Aorta (tissue), 5 donors: Measurements from ENCODE around the gene RS1. TPM values are rescaled to one million over a fixed set of nuclear protein-coding genes. Genes with fewer than 3 reads are reported as not detected.

Experiments used
- ATAC-seq: fragments of 200-7000 bp; cut with Tn5 transposase; one replicate; pipeline ENCODE4 v1.9.1; 2022; ENCODE audit warnings: moderate library complexity; ENCODE audit not compliant: low FRiP score
- DNase-seq, 2 donors: peaks; one replicate each; pipeline ENCODE4 v3.0.0-alpha.2; 2020
- H3K27ac ChIP-seq, 2 donors: one replicate each; pipeline ENCODE4 v1.5.1; 2013; ENCODE audit warnings: low read length in 2 of 2, mild to moderate bottlenecking in 2 of 2, moderate library complexity in 2 of 2, control low read depth in 1 of 2, inconsistent platforms in 1 of 2, low read depth in 1 of 2
- H3K27me3 ChIP-seq, 2 donors: one replicate each; pipeline ENCODE4 v1.6.1; 2013; ENCODE audit warnings: control low read depth in 1 of 2, low read length in 1 of 2, mild to moderate bottlenecking in 1 of 2, moderate library complexity in 1 of 2; ENCODE audit not compliant: insufficient read depth in 2 of 2, control insufficient read depth in 1 of 2
- H3K36me3 ChIP-seq, 2 donors: one replicate each; pipeline ENCODE4 v1.6.1; 2013; ENCODE audit warnings: control low read depth in 1 of 2, low read length in 1 of 2, mild to moderate bottlenecking in 1 of 2; ENCODE audit not compliant: insufficient read depth in 2 of 2, control insufficient read depth in 1 of 2
- H3K4me1 ChIP-seq, 2 donors: one replicate each; pipeline ENCODE4 v1.6.1; 2013; ENCODE audit warnings: low read length in 2 of 2, control low read depth in 1 of 2, mild to moderate bottlenecking in 1 of 2, moderate library complexity in 1 of 2; ENCODE audit not compliant: insufficient read depth in 2 of 2, control insufficient read depth in 1 of 2
- H3K4me3 ChIP-seq, 2 donors: one replicate each; pipeline ENCODE4 v1.5.1; 2013; ENCODE audit warnings: low read length in 2 of 2, control low read depth in 1 of 2, mild to moderate bottlenecking in 1 of 2
- H3K9me3 ChIP-seq: one replicate; pipeline ENCODE4 v1.6.1; 2013; ENCODE audit warnings: mild to moderate bottlenecking, low read length; ENCODE audit not compliant: control insufficient read depth
- WGBS, 2 donors: extraction: QIAGEN DNeasy Blood & Tissue Kit; methylation state at CpG; one replicate each; pipeline ENCODE4 v1.1.7; 2013; 5-methylcytosine and 5-hydroxymethylcytosine counted together
- intact Hi-C, 2 donors: fragments of 100-400 bp; cut with DNase I; formaldehyde crosslinking; loops; one replicate each; pipeline versions ENCODE4 v1.14.2 to v1.15.0; 2022
- long read RNA-seq, 2 donors: library from polyadenylated mRNA; unstranded; transcript quantifications; one replicate each; pipeline ENCODE4 v2.0.0, GENCODE V29; 2020 to 2021
- polyA plus RNA-seq, 2 donors: library from polyadenylated mRNA; stranded (reverse); fragments of 200-250 nt; gene quantifications; one replicate each; pipeline ENCODE4 v1.2.3, GENCODE V29; 2013
- total RNA-seq, 2 donors: library from RNA; stranded (reverse); fragmentation: NEBNext Ultra II Directional; extraction: Animal tissue kit (Norgen Biotek cat#: 25700); gene quantifications; one replicate each; pipeline ENCODE4 v1.2.1, GENCODE V29; 2021
- donor health status: healthy with polysubstance abuse.
- donor health status: Bipolar disorder and iron deficiency.
- donor health status: DM: no; HTN: no; CAD: no.
- donor health status: DM: no; HTN: no; CAD: no.
- donor health status: DM: yes; HTN: yes; CAD: no.

The RS1 gene
- total RNA-seq (not detected), polyA plus RNA-seq (not detected)
- long read RNA-seq, donor 1, partial matches to known transcripts, result 0 of 2 reads
- long read RNA-seq, donor 1, other reads (novel, unspliced or antisense), result 2 of 2 reads
- long read RNA-seq, donor 2, partial matches to known transcripts, result 0 of 1 reads
- long read RNA-seq, donor 2, other reads (novel, unspliced or antisense), result 1 of 1 reads

GRCh38 chrX:18672008-18672407 is at the start of gene RS1:
Gene RS1 (minus strand): TSS chrX:18672108. CDS start chrX:18672068, 40 bp downstream.
- no peaks in the 10 kb centered on the region for H3K9me3 ChIP-seq
- DNase-seq (no peak), ATAC-seq (no peak)
- H3K4me3 ChIP-seq, result no peak within 1 kb of the TSS
- H3K27me3 ChIP-seq, result no peaks in the 10 kb centered on the region
- H3K36me3 ChIP-seq, result no peaks in the 10 kb centered on the region
- no peak within 1 kb of the TSS for H3K27ac ChIP-seq
- WGBS, 2 donors, result 86 to 94% methylated on average over 10 of the region's 10 CpGs
- peaks cover 0 to 2% of the 10 kb centered on the region in 2 donors for H3K4me1 ChIP-seq
- intact Hi-C loops, result loop anchor here (10.0 kb wide), 1 partner anchor 247 kb away; the partner anchor contains the start of gene CDKL5 (in 2 of the 2)

GRCh38 chrX:18719852-18720251 is 47.9 kb upstream of the RS1 start:
- ATAC-seq, result no peak
- no peak for DNase-seq
- H3K9me3 ChIP-seq, result no peaks in the 10 kb centered on the region
- no peaks in the 10 kb centered on the region for H3K27me3 ChIP-seq
- no peaks in the 10 kb centered on the region for H3K36me3 ChIP-seq
- H3K4me1 ChIP-seq, result no peaks in the 10 kb centered on the region
- H3K27ac ChIP-seq, result no peak overlapping the region
- WGBS, 2 donors, result 63 to 90% methylated on average over 4 of the region's 4 CpGs
- H3K4me3 ChIP-seq, result no peak overlapping the region
- intact Hi-C loops, result no loop called here

- intact Hi-C loops, result no loop called here
- no peaks in the 10 kb centered on the region for H3K9me3 ChIP-seq
- WGBS, 2 donors, result 87 to 95% methylated on average over 9 of the region's 9 CpGs
- no peak for DNase-seq
- ATAC-seq, result no peak
- H3K4me1 ChIP-seq, result no peaks in the 10 kb centered on the region
- no peaks in the 10 kb centered on the region for H3K36me3 ChIP-seq
- H3K27ac ChIP-seq, result no peak overlapping the region
- no peak overlapping the region for H3K4me3 ChIP-seq
- no peaks in the 10 kb centered on the region for H3K27me3 ChIP-seq
Observed at GRCh38 chrX:18714910-18715309, 43.0 kb upstream of the RS1 start.

GRCh38 chrX:18709833-18710232 is 37.9 kb upstream of the RS1 start:
- Histone ChIP-seq H3K9me3 (no peaks in the 10 kb centered on the region), H3K4me1 (no peaks in the 10 kb centered on the region), H3K27ac (no peak overlapping the region), H3K4me3 (no peak overlapping the region), H3K27me3 (no peaks in the 10 kb centered on the region), H3K36me3 (no peaks in the 10 kb centered on the region)
- ATAC-seq, result no peak
- intact Hi-C loops, result no loop called here
- WGBS, 2 donors, result 90% methylated on average over 3 of the region's 3 CpGs
- DNase-seq, result no peak

- intact Hi-C loops, result no loop called here
- no peak within 1 kb of the TSS for H3K4me3 ChIP-seq
- no peak within 1 kb of the TSS for H3K27ac ChIP-seq
- H3K9me3 ChIP-seq, result no peaks in the 10 kb centered on the region
- H3K27me3 ChIP-seq, result no peaks in the 10 kb centered on the region
- H3K36me3 ChIP-seq, result no peaks in the 10 kb centered on the region
- DNase-seq (no peak), ATAC-seq (no peak)
- no peaks in the 10 kb centered on the region for H3K4me1 ChIP-seq
- WGBS, 2 donors, result 56 to 67% methylated on average over 8 of the region's 8 CpGs
Observed at GRCh38 chrX:18707426-18708049, 35.6 kb upstream of the RS1 start, which contains the start of gene PPEF1. Gene PPEF1 (plus strand): TSS chrX:18707645. CDS start chrX:18707781, 136 bp downstream.

- Histone ChIP-seq H3K36me3 (no peaks in the 10 kb centered on the region), H3K4me3 (no peak overlapping the region), H3K27ac (no peak overlapping the region), H3K4me1 (peaks cover 0 to 2% of the 10 kb centered on the region in 2 donors), H3K9me3 (no peaks in the 10 kb centered on the region), H3K27me3 (no peaks in the 10 kb centered on the region)
- WGBS, 2 donors, result 43 to 55% methylated on average over 12 of the region's 12 CpGs
- DNase-seq (no peak), ATAC-seq (no peak)
- intact Hi-C loops, result no loop called here
Observed at GRCh38 chrX:18702362-18703195, 30.7 kb upstream of the RS1 start.

- no peaks in the 10 kb centered on the region for H3K27me3 ChIP-seq
- peaks cover 0 to 2% of the 10 kb centered on the region in 2 donors for H3K4me1 ChIP-seq
- ATAC-seq (no peak), DNase-seq (peak in 1 of 2 donors; percentile 54)
- H3K4me3 ChIP-seq, result no peak overlapping the region
- H3K27ac ChIP-seq, result no peak overlapping the region
- H3K36me3 ChIP-seq, result no peaks in the 10 kb centered on the region
- WGBS, 2 donors, result 63 to 70% methylated on average over 5 of the region's 5 CpGs
- intact Hi-C loops, result no loop called here
- no peaks in the 10 kb centered on the region for H3K9me3 ChIP-seq
Observed at GRCh38 chrX:18701621-18702361, 29.9 kb upstream of the RS1 start.
